HG03159 (cell line): ENCODE results near the gene CCDC134.
A peak's percentile ranks its signal among the peaks of the same experiment; 100 is the strongest.

Experiments used
- ATAC-seq: cut with Tn5 transposase; IDR thresholded peaks from one replicate; pipeline ENCODE4 v1.9.1; 2021; ENCODE audit warnings: mild to moderate bottlenecking, moderate library complexity; ENCODE audit not compliant: unreplicated experiment

The CCDC134 gene

DNA sequence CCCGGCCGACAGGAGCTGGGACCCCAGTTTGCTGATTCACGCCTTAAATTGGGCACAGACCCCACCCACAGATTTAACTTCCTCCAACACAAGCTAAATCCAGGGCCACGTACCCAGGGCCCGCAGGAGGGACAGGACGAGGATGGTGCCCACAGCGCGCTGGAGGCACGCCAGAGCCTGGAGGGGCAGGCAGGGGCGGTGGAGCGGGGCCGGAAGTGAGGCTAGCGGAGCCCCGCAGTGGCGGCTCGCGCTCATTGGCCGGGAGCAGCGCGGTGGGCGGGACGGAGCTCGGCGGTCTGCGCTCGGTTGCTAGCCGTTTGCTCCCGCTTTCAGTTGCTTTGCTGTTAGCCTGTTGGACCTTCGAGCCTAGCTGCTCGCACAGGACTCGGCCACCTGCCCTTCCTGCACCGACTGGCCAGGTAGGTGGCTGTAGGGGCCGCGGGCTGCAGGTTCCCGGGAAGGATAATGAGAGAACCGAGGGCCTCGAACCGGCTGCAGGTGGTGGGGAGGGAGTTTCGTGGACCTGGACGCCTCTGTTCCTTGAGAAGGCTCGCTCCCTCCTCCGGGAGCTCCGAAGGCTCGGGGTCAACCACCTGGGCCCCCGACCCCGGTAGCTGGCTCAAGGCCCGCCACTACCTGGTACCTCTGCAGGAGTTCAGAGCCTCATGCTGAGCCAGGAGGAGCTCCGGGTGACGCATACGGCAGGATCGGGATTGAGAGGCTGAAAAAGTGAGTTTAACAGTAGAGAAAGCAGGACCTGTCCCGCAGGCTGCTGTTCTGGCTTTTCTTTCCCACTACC is at the start of gene CCDC134:
Gene CCDC134, plus strand, starts transcription at position 332 of the 799 bp plus-strand sequence. CDS start 8,212 bp downstream, outside the sequence.
- ATAC-seq, result peak; percentile 90

GRCh38 chr22:41752011-41752970 is 48.2 kb upstream of the CCDC134 start:
- ATAC-seq, result no peak

GRCh38 chr22:41753984-41754383 is 46.5 kb upstream of the CCDC134 start:
- ATAC-seq, result no peak

GRCh38 chr22:41757502-41757901 is 43.0 kb upstream of the CCDC134 start:
- no peak for ATAC-seq

GRCh38 chr22:41758231-41758630 is 42.2 kb upstream of the CCDC134 start:
- ATAC-seq, result no peak

DNA sequence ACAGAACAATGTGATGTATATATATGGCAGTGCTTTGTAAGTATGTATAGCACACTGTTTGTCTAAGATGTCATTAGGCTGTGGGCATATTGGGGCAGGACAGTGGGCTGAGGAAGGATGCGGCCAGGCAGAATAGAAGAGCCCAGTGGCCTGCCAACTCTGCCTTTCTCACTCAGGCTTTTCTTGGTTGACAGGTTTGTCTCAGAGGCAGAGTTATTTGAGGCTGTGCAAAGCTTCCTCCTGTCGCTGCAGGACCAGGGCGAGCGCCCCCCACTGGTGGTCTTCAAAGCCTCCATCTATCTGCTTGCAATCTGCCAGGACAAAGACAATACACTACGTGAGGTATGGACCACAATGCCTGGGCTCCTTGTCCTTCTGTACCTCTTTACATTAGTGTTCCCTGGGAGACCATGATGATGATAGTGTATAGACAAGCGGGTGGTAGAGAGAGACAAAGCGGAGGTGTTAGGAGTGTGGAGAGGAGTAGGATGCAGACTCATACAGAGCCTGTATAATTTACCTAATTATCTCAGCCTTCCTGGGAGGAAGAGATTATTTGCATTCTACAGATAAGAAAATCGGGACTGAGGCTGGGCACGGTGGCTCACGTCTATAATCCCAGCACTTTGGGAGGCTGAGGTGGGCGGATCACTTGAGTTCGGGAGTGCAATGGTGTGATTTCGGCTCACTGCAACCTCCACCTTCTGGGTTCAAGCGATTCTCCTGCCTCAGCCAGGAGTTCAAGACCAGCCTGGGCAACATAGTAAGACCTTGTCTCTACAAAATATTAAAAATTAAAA is 37.3 kb upstream of the CCDC134 start:
- no peak for ATAC-seq

DNA sequence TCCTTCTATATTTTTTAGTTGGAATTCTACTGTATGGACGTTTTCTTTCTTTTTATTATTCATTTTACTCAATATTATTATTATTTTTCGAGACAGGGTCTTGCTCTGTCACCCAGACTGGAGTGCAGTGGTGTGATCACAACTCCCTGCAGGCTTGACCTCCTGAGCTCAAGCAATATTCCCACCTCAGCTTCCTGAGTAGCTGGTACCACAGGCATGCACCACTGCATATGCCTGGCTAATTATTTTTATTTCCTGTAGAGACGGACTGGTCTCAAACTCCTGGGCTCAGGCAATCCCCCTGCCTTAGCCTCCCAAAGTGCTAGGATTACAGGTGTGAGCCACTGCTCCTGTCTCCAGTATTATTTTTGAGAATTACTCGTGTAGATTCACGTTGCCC is 34.0 kb upstream of the CCDC134 start:
- ATAC-seq, result no peak

- ATAC-seq, result no peak
Observed at GRCh38 chr22:41768430-41768829, 32.0 kb upstream of the CCDC134 start.

DNA sequence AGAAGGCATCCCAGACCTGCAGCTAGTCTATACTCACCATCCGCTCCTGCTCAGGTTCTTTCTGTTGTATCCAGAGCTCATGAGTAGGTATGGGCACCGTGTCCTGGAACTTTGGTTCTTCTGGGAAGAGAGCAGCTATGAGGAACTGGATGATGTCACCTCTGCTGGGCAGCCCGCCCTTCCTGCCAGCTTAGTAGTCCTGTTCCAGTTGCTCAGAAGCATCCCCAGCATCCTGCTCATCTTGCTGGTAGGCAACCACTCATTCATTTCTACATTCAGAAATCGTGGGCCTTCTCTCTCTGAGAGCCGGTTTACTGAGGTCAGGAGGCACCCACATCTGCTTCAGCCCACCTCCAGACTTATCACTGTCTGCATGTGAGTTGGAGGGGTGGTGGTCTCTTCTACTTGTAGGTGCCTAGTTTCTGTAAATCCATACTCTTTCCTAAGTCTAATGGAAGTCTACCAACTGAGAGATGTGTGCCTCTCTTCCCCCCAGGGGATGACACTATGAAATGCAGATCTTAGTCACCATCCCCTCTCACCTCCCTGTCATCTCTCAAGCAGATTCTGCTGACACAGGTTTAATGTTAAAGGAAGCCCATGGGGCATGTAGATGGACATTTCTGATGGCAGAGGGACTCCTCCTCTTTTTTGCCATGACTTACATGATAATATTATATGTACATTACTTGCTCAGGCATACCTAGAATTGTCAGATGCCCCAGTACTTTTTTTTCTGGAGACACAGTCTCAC is 29.6 kb upstream of the CCDC134 start:
- ATAC-seq, result no peak

- ATAC-seq, result no peak
Observed at GRCh38 chr22:41772198-41772597, 28.3 kb upstream of the CCDC134 start.

DNA sequence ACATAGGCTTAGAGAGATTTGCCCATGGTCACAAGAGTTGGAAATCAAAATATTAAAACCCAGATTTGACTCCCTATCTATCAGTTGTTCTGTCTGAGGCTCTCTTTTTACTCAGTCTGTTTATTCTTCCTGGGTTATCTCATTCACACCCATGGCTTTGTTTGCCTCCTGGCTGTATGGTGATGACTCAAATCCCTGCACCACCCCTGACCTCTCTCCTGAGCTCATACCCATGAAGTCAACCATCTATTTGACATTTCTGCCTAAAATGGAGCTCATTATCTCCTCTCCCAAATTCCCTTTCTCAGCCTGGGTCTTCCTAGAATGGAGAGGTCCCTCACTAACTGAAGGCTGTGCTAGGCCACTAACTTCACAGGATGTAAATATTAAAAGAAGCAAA is 27.8 kb upstream of the CCDC134 start:
- no peak for ATAC-seq

DNA sequence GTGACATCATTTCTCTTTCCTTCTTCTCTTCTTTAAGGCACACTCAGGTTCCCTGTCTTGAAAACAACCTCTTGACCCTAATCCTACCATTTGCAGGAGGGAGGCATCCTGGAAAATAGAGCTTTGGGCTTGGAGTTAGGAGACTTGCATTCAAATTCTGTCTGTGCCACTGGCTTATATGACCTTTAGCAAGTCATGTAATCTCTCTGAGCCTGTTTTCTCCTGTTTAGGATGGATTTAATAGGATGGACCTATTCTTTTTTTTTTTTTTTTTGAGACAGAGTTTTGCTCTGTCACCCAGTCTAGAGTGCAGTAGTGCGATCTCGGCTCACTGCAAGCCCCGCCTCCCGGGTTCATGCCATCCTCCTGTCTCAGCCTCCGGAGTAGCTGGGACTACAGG is 25.1 kb upstream of the CCDC134 start:
- ATAC-seq, result no peak

DNA sequence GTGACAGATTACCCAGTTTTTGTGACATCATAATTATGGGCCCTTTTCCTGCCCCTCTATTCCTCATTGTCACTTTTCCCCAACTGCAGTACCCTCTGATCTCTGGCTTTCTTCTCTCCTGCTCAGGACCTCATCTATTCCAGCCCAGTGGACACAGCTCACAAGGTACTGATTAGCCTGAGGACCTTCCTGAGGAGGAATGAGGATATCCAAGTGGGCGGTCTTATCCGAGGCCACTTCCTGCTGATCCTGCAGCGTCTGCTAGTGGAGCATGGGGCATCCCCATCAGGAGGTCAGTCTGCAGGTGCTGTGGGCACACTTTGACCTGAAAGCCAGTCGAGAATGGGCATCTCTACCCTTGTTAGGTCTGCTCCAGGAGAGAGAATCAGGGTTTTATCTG is 24.5 kb upstream of the CCDC134 start:
- no peak for ATAC-seq

DNA sequence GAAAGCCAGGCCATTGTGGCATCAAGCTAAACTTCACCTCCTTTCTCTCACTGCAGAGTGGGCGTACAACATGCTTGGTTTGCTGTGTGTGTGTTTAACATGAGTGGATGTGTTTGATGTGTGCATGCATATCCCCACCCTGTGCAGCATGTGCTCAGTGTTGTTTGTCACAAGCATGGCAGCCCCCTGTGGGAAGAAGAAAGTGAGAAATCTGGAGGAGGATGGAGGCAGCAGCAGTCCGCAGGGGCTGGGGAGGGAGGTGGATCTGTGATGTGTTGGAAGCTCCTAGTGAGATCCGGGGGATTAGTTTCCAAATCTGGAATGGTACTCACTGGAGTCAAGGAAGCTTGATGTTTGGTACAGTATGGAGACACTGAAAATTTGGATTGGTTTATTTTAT is 24.1 kb upstream of the CCDC134 start:
- ATAC-seq, result no peak

GRCh38 chr22:41777749-41778425 is 22.6 kb upstream of the CCDC134 start:
- no peak for ATAC-seq

DNA sequence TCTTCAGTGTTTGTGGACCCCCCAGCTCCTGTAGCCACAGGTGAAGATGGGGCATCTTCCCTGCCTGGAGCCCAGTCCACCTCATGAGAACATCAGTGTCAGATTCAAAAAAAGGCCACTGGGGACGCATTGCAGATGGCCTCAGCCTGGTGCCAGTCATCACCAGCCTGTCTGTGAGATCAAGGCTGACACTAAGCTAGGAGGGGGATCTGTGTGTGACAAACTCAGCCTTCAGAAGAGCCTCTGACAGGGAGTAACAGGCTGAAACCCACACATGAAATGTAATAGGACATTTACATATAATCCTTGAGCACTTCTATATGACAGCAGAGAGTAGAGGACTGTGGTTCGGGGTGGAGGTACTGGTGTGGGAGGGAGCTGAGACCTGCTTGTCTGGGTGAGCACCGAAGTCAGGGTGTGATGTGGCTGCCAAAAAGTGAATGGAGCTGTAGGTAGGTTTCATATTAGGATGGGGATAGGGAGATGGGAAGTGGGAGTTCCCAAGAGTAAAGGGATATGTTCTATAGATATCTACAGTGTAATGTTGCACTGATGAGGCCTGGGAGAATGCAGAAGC is 20.5 kb upstream of the CCDC134 start:
- no peak for ATAC-seq

DNA sequence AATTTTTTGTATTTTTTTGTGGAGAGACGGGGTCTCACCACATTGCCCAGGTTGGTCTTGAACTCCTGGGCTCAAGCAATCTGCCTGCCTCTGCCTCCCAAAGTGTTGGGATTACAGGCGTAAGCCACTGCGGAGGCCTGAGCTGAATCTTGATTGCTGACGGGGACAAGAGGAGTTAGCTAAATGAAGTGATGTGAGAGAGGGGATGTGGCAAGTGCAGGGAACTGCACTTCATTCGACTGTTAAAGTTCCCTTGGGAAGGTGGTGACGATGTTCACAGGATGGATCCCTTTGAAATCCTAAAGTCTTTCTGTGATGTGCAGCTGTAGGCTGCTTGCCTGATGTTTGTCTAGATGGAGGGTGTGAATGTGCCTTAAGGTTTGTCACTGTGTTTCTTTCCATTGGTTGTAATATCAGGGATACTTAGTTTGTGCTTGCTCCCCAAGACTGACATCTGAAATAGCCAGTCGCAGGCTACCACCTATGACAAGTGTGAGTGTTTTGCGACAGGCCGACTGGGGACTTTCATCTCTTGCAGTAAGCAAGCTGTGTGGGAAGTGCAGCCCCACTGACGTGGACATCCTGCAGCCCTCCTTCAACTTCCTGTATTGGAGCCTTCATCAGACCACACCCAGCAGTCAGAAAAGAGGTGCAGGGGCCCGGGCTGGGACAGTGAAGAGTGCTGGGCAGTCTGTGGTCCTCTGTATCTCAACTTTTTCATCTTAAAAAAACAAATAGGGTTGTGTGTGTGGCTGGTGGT is 19.6 kb upstream of the CCDC134 start:
- peak; percentile 92 for ATAC-seq

GRCh38 chr22:41781507-41781906 is 19.0 kb upstream of the CCDC134 start:
- no peak for ATAC-seq

DNA sequence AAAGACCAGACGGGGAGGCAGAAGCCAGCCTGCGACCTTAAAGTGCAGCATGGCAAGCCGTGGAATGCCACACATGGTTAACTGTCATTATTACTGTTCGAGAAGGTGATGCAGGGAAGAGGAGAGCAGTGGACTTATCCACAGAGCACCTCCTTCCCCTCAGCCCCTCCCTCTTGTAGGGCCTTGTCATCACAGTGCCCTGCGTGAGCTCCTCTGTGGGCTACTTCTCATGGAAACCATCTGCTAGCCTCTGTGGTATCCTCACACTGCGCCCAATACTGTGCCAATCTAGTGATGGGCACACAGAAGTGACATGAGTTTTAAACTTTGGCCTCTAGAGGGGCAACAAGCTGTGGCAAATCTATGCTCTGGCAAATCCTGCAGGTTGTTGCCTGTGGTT is 18.2 kb upstream of the CCDC134 start:
- no peak for ATAC-seq
